NCI-H1105 (cell line): ENCODE results near the gene TBC1D4.

ENCODE experiments used
- DNase-seq: peaks from one replicate; lab custom pipeline; 2025; lab: John Stamatoyannopoulos, UW

The TBC1D4 gene, protein sequence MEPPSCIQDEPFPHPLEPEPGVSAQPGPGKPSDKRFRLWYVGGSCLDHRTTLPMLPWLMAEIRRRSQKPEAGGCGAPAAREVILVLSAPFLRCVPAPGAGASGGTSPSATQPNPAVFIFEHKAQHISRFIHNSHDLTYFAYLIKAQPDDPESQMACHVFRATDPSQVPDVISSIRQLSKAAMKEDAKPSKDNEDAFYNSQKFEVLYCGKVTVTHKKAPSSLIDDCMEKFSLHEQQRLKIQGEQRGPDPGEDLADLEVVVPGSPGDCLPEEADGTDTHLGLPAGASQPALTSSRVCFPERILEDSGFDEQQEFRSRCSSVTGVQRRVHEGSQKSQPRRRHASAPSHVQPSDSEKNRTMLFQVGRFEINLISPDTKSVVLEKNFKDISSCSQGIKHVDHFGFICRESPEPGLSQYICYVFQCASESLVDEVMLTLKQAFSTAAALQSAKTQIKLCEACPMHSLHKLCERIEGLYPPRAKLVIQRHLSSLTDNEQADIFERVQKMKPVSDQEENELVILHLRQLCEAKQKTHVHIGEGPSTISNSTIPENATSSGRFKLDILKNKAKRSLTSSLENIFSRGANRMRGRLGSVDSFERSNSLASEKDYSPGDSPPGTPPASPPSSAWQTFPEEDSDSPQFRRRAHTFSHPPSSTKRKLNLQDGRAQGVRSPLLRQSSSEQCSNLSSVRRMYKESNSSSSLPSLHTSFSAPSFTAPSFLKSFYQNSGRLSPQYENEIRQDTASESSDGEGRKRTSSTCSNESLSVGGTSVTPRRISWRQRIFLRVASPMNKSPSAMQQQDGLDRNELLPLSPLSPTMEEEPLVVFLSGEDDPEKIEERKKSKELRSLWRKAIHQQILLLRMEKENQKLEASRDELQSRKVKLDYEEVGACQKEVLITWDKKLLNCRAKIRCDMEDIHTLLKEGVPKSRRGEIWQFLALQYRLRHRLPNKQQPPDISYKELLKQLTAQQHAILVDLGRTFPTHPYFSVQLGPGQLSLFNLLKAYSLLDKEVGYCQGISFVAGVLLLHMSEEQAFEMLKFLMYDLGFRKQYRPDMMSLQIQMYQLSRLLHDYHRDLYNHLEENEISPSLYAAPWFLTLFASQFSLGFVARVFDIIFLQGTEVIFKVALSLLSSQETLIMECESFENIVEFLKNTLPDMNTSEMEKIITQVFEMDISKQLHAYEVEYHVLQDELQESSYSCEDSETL (N-terminal part only)

DNA sequence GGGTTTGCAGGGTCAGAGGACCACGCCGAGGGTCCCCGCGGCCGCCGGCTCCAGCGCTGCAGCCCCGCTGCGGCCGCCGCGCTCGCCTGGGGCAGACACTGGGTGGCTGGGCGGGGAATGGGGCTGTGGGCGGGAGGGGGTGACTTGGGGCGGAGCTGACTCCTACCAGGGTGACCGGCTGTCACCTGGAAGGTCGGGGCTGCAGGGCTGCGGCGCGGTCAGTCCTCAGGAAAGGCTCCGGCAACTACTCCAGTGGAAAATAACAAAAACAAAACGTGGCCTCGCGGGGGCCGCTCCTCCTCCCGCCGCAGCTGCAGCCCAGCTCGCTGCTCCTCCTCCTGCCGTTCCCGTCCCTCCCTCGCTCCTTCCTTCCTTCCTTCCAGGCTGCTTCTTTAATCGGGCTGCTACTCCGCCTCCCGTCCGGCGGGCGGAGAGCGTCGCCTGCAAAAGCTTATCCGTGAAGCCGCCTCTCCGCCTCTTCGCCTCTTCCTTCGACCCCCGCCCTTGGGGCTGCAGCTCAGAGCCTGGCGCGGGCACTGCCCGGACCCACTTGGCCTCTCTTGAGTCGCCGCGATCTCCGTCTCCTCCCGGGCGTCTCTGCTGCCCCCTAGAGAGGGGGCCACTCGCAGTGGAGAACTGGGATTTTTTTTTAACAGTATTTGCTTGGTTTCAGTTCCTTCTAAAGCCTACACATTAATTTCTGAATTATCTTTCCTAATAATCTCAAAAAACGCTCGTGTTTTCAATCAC lies at the start of gene TBC1D4:
Gene TBC1D4, minus strand, starts transcription at position 100 of the 750 bp plus-strand sequence. CDS start 402 bp downstream, outside the sequence.
- peak; percentile 56 for DNase-seq

DNA sequence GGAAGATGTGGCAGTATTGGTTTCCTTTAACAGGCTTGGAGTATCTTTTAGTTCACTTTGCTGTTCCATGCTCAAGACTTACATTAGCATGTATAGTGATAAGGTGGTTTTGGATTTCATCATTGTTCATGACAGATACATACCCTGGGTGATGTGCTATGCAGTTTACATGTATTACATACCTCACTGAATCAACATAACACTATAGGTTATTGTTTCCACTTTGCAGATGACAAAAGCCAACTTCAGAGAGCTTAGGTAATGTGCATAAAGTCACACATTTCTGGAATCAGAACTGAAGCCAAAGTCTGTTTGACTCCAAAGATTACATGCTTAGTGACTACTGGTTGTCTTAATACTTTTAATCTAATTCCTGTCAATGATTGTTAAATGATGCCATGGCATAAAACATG lies 48.6 kb upstream of the TBC1D4 start:
- no peak for DNase-seq

DNA sequence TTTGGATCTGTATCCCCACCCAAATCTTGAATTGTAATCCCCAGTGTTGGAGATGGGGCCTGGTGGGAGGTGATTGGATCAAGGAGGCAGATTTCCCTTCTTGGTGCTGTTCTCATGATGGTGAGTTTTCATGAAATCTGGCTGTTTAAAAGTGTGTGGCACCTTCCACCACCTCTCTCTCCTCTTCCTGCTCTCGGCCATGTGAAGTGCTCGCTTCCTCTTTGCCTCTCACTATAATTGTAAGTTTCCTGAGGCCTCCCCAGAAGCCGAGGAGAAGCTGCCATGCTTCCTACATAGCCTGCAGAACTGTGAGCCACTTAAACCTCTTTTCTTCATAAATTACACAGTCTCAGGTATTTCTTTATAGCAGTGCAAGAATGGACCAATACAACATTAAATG lies 40.0 kb upstream of the TBC1D4 start:
- no peak for DNase-seq

DNA sequence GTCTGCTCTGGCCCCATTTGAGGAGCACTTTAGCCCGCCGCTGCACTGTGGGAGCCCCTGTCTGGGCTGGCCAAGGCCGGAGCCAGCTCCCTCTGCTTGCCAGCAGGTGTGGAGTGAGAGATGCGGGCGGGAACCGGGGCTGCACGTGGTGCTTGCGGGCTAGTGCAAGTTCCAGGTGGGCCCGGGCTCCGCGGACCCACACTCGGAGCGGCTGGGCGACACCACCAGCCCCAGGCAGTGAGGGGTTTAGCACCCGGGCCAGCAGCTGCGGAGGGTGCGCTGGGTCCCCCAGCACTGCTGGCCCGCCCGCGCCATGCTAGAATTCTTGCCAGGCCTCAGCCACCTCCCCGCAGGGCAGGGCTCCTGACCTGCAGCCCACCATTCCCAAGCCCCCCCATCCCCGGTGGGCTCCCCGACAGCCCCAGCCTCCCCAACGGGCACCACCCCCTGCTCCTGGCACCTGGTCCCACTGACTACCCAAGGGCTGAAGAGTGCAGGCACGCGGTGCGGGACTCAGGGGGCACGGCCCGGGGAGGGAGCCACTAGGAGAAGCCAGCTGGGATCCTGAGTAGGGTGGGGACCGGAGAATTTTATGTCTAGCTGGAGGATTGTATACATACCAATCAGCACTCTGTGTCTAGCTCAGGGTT lies 36.6 kb upstream of the TBC1D4 start:
- DNase-seq = no peak

DNA sequence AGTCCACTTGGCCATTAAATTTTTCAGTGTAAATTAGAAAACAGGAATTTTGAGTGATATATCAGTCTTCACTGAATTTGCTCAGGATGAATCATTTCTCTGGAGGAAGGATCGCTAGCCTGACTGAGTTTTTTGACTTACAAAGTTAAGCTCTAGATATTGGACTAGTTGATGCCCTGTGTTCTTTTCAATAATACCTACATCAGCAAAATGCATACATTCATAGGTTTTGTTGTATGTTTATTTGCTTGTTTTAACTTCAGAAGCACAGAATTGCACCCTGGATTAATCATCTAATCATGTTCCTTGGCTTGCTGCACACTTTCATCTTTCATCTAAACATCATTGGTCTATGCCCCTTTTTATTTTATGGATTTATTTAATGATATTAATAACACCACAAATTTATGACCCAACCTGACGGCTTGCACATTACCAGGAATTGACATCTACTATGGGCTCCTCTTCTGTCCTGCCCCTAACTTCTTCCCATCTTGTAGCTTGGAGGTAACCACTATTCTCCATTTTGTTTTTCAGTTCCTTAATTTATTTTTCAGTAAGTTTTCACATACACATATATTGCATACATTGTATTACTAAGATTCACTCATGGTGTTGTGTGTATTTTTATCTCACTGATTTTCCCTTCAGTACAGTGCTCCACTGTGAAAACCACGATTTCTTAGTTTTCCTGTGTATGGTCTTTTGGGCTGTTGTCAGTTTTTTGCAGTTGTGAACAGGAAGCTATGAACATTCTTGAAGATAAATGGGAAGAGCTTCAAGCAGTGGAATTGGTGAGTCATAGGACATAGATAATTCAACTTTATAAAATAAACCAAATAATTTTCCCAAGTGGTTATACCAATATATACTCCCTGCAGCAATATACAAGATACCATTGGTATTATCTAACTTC lies 32.4 kb upstream of the TBC1D4 start:
- DNase-seq = no peak

DNA sequence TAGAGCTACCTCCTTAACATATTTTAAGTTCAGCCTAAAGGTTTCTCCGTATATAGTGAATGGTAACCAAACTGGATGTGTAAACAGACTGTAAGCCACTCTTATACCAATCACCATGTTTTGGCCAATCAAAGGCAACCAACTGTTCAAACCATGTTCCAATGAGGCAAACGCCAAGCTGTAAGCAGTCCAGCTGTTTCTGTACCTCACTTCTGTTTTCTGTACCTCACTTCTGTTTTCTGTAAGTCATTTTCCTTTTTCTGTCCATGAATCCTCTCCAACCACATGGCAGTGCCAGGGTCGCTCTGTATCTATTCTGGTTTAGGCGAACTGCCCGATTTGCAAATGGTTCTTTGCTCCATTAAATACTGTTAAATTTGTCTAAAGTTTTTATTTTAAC lies 31.3 kb upstream of the TBC1D4 start:
- DNase-seq = no peak

DNA sequence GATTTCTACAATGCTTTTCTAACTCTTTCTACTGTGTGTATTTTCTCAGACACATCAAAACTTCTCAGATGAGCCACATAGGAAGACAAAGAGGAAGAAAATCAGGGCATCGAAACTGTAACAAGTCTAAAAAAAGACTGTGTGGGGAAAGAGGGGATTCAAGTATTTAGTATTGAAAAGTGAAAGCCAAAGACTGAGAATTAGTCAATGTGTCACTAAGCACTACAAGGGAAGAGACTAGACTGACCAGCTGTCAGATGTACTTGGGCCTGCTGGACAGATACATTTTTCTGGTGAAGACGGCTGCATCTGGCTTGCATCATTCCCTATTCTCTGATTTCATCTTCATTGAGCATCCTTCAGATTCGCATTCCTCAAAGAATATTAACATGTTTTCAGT lies 30.3 kb upstream of the TBC1D4 start:
- DNase-seq = no peak

DNA sequence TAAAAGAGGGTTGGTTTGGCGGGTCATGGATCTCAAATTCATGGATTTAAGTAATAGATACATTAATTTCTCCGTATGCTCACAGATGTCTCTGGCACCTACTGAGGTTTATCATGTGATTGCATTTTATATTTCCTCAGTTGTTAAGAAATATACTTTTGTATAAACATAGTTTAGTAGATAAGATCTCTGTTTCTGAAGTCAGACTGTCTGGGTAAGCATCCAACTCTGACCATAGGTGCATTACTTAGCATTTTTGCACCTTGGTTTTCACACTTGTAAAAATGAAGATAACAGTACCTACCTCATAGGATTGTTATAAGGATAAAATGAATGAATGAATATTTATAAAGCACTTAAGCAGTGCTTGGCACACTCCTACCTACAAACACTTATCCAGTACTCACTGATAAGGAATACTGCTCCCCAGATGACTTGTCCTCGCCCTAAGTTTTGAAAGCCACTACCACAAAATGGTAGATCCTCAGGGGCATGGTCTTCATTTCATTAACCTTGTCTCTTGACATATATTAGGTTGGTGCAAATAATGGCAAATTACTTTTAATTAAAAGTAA lies 29.2 kb upstream of the TBC1D4 start:
- DNase-seq = no peak

DNA sequence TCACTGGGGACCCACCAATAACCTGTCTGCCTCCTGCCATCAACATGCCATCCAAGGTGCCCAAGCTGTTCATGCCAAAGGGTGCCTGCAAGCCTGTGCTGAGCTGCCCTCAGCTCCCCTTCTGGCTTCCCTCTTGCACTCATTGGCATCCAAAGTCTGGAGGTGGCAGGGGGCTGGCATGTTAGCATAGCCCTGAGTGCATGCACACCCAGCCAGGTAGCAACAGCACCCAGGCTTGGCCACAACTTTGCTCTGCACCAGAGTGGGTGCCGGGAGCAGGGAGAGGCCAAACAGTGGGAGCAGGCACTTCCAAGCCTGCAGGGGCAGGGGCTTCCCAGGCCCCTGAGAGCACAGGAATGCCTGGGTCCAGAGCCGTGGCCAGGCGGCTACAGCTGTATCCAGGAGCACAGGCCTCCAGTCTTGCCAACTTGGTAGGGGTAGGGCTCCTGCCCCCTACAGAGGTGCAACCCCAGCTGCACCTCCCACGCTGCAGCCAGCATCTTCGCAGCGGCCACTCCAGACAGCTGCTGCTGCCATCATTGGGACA lies 26.1 kb upstream of the TBC1D4 start:
- no peak for DNase-seq

DNA sequence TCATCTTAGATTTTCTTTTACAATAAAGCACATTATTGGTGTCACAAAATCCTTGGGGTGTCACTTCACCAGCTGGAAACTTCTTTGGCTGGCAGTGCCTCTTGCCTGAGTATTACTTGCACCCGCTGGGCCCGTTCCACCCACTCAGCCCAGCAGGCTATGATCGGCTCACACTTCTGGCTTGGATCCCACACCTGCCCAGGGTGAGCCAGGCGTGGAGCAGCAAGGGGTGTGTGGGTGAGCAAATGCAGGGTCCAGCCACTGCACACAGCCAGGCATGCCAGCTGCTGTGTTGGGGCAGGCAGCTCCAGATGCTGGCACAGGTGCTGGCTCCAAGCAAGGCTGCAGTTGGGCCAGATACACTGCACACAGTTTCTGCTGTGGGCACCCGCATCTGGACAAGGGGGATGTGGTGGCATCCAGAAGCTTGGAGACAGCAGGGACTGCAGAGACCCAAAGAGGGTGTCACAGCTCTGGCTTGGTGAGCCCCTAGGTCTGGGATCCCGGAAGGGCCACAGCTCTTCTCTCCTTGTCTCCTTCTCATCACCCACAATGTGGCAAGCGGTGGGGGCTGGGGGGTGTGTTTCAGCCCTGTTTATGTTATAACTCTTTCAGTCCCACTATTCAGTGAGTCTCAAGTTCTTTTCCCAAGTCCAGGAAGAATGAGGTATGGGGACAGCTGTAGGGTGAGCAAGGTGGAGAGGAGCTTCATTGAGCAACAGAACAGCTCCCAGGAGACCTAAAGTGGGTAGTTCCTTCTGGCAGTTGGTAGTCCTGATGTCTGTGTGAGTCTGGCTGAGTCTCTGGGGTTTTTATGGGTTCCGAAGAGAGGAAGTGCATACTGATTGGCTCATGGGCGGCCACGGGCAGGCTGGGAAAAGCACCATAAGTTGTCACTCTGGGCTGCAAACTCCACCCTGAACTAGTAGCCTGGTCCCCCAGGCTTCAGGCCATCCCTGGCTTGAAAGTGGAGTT lies 25.3 kb upstream of the TBC1D4 start:
- peak; percentile 44 for DNase-seq

DNA sequence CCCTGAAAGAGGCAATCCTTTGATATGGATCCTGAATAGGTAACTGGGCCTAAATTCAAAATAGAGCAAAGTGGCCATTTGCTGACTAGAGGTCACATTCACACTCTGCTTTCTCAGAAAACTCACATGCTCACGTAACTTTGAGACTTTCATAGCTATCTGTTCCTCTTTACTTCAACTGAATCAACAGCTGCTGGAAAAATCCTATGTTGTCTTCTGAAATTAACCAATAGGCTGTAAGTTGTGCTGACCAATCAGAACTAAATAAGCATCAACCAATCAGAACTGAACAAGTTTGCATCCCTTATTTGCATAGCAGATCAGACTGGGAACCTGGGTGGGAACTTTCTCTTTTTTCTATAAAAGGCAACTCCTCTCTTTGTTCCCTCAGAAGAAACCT lies 24.0 kb upstream of the TBC1D4 start:
- no peak for DNase-seq

DNA sequence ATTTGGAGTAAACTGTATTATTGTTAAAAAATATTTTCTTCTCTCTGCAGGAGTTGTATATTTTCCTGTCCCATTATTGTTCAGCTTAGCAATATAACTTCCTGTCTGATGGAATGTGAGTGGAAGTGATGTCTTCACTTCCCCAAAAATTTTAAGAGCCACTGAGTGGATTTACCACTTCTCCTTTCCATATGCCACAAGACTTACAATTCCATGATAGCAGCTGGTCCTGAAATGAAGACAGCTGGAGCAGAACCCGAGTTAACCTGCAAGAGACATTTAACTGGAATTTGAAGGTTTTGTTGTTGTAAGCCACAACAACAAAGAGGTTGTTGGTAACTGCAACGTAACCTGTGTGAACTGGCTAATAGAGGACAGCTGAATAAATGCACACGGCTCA lies 23.4 kb upstream of the TBC1D4 start:
- no peak for DNase-seq

DNA sequence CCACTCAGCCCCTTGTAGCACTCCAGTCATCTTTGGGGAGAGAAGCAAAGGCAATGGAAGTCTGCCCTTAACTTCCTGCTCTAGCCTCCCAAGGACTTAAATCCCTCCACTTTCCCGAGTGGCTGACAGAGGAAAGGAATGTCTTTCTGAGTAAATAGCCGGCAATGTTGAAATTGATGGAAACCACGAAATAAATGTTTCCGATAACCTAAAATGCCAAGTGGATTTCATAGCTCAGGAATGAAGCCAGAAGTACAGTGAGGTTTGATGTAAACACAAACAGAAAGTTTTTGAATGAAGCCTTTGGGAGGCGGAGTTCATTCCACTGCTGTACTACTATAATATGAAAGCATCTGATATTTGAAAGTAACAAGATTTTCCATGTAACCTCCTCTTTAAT lies 14.0 kb upstream of the TBC1D4 start:
- no peak for DNase-seq

DNA sequence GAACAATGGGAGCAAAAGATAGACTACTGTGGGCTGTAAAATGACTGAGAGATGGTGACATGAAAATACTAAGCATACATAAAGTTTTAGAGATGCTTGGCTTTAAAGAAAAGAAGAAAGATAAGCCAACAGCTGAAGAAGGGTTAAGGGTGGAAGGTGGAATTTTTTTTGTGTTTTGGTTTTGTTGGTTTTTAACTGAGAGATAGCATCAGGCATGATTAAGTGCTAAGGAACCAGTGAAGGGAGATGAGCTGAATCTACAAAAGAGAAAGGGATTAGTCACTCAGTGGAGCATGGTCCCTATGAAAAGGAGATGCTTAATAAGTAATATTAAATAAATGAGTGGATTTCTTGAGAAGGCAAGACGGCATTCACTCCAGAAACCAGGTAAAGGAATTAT lies 12.5 kb upstream of the TBC1D4 start:
- DNase-seq = no peak

DNA sequence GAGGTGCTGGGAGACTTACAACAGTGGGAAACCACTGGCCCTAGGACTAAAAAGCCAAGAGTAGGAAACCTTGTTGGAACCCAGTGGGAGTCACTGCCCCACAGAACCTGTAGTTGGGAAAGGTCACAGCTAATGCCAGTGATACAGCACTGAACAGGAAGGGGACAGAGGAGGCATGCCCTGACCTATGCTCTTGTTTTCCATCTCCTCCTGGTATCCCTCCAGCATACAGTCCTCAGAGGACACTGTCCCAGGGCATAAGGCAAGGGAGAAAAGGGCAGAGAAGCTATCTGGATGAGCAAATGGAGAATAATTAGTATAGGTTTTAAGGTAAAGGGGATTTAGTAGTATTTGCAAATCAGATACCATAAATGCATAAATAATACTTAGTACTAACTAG lies 11.2 kb upstream of the TBC1D4 start:
- DNase-seq = no peak

DNA sequence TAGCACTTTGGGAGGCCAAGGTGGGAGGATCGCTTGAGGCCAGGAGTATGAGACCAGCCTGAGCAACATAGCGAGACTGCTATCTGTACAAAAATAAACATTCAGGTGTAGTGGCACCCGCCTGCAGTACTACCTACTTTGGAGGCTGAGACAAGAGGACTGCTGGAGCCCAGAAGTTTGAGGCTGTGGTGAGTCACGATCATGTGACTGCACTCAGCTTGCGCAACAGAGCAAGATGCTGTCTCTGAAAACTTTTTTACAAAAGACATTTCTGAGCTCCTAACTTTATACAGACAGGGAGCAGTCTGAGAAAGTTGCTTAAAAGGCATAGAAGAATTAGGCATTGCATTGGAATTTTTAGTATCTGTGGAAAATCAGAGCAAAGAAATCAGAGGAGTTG lies 10.4 kb upstream of the TBC1D4 start:
- DNase-seq = no peak

DNA sequence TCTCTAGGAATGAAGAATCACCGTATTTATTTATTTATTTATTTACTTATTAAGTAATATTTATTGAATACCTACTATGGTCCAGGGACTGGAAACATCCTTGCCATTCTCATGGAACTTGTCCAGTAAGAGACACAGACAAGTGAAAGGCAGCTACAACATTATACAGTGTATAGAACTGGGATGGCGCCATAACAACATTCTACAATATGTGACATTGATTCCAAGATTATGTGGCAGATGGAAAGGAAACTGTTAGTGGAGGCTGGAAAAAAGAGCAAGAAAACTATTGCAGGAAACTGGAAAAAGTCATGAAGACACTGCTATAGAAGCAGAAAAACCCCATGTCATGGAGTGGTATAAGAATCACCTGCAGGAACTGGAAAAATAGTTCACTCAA lies 9.4 kb upstream of the TBC1D4 start:
- no peak for DNase-seq
